PC-3 (cell line): ENCODE results near the gene LRRN4. TPM values are rescaled to one million over a fixed set of nuclear protein-coding genes. Genes with fewer than 3 reads are reported as not detected.

Experiments used
- ATAC-seq: fragments of 200-7000 bp; cut with Tn5 transposase; 2 replicates; pipeline ENCODE4 v1.9.1; 2020; ENCODE audit warnings: mild to moderate bottlenecking, moderate library complexity
- BruUV-seq: library from RNA; stranded (reverse); fragments of 400-500 nt; replicated peaks from 2 replicates; lab custom pipeline; 2021; lab: Mats Ljungman, UMichigan
- CTCF ChIA-PET: fragments of 300-600 bp; sonication (Branson Sonifier 250); formaldehyde crosslinking; loops from one replicate; lab custom pipeline; 2022; ENCODE audit warnings: antibody characterized with exemption; lab: Charles Lee
- POLR2A ChIA-PET: fragments of 300-600 bp; sonication (Branson Sonifier 250); formaldehyde crosslinking; loops from one replicate; lab custom pipeline; 2022; ENCODE audit warnings: antibody characterized with exemption; ENCODE audit not compliant: unreplicated experiment; lab: Charles Lee
- DNase-seq: peaks from one replicate; pipeline ENCODE4 v3.0.0-alpha.2; 2015
- H2AFZ ChIP-seq: fragments of 300-600 bp; sonication (generic); 2 replicates; pipeline ENCODE4 v1.6.0; 2016; ENCODE audit warnings: antibody characterized with exemption, low read length
- H3F3A ChIP-seq: fragments of 300-600 bp; sonication (generic); one replicate; pipeline ENCODE4 v1.6.0; 2017; ENCODE audit warnings: antibody characterized with exemption, low read length, control low read depth, mild to moderate bottlenecking; ENCODE audit not compliant: unreplicated experiment
- H3K27ac ChIP-seq: fragments of 300-600 bp; sonication (generic); 2 replicates; pipeline ENCODE4 v1.5.1; 2016; ENCODE audit warnings: mild to moderate bottlenecking, low read length
- H3K27me3 ChIP-seq: fragments of 300-600 bp; sonication (generic); 2 replicates; pipeline ENCODE4 v1.6.1; 2016; ENCODE audit warnings: low read length, mixed read lengths
- H3K36me3 ChIP-seq: fragments of 300-600 bp; sonication (generic); 2 replicates; pipeline ENCODE4 v1.6.1; 2016; ENCODE audit warnings: low read depth, mixed run types, low read length, mixed read lengths
- H3K4me1 ChIP-seq: fragments of 300-600 bp; sonication (generic); 2 replicates; pipeline ENCODE4 v1.5.1; 2016; ENCODE audit warnings: low read length; ENCODE audit not compliant: insufficient read depth
- H3K4me2 ChIP-seq: fragments of 300-600 bp; sonication (generic); 2 replicates; pipeline ENCODE4 v1.6.0; 2016; ENCODE audit warnings: low read length
- H3K4me3 ChIP-seq: fragments of 300-600 bp; sonication (generic); 2 replicates; pipeline ENCODE4 v1.5.1; 2016; ENCODE audit warnings: mild to moderate bottlenecking, low read length, mixed read lengths
- H3K79me2 ChIP-seq: fragments of 300-600 bp; sonication (generic); 2 replicates; pipeline ENCODE4 v1.6.1; 2017; ENCODE audit warnings: low read length, mixed read lengths
- H3K9ac ChIP-seq: fragments of 300-600 bp; sonication (generic); 2 replicates; pipeline ENCODE4 v1.6.0; 2016; ENCODE audit warnings: mild to moderate bottlenecking, low read length
- H3K9me2 ChIP-seq: fragments of 300-600 bp; sonication (generic); replicated peaks from 2 replicates; pipeline ENCODE4 v1.6.1; 2016; ENCODE audit warnings: mixed run types, low read length, mixed read lengths
- H3K9me3 ChIP-seq: fragments of 300-600 bp; sonication (generic); 2 replicates; pipeline ENCODE4 v1.6.1; 2016; ENCODE audit warnings: low read length, mixed read lengths
- H4K20me1 ChIP-seq: fragments of 300-600 bp; sonication (generic); 2 replicates; pipeline ENCODE4 v1.6.1; 2016; ENCODE audit warnings: low read length, mixed read lengths
- EZH2 ChIP-seq: fragments of 300-600 bp; sonication (generic); IDR thresholded peaks from one replicate; pipeline ENCODE4 v1.6.1; 2017; ENCODE audit warnings: antibody characterized with exemption, mild to moderate bottlenecking, low read length; ENCODE audit not compliant: unreplicated experiment
- EZH2phosphoT487 ChIP-seq: fragments of 300-600 bp; sonication (generic); IDR thresholded peaks from 2 replicates; pipeline ENCODE4 v1.6.1; 2018; ENCODE audit warnings: mild to moderate bottlenecking, antibody characterized with exemption, low read length, borderline replicate concordance
- intact Hi-C: fragments of 100-400 bp; cut with micrococcal nuclease; formaldehyde crosslinking; loops from 2 replicates; pipeline ENCODE4 v1.9.0; 2023
- total RNA-seq: library from RNA; depleted of rRNA; stranded (reverse); fragments of >200 nt; gene quantifications from 2 replicates; pipeline ENCODE4 v1.2.3, GENCODE V29; 2014
- TF ChIP-seq, protein P1 (sequence below): fragments of 300-600 bp; sonication (generic); conservative IDR thresholded peaks from 2 replicates; pipeline ENCODE4 v1.5.1; 2017; ENCODE audit warnings: antibody characterized with exemption, low read depth, mild to moderate bottlenecking, low read length

Gene LRRN4
- total RNA-seq, 1 experiment from 2014 or later: 0.44 TPM

DNA sequence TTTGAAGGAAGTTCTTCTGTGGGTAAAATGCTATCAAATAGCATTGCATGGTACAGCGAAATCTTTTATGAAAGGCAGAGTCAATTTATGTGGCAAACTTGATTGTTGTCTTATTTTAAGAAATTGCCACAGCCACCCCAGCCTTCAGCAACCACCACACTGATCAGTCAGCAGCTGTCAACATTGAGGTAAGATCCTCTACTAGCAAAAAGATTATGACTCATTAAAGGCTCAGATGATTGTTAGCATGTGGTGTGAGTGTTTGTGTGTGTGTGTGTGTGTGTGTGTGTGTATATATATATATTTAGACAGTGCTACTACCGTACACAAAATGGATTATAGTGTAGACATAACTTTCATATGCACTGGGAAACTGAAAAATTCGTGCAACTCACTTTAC is 27.8 kb downstream of the LRRN4 start:
- H3K27ac ChIP-seq: 0 out of 2 replicates have a peak overlapping the region, but pooled peaks have one; percentile 5
- no peak overlapping the region for H3K4me2 ChIP-seq
- DNase-seq (peak; percentile 73), ATAC-seq (peak; percentile 88)
- H3K9ac ChIP-seq: no peak overlapping the region
- H3K79me2 ChIP-seq: peaks cover 24% of the 10 kb centered on the region
- H2AFZ ChIP-seq: no peak overlapping the region
- peaks cover 21% of the 10 kb centered on the region for H3K4me1 ChIP-seq
- no peaks in the 10 kb centered on the region for H3K27me3 ChIP-seq
- ChIA-PET POLR2A (no interaction called here), CTCF (no interaction called here)
- peaks cover 32% of the 10 kb centered on the region for H3K36me3 ChIP-seq
- H3K9me2 ChIP-seq: no peaks in the 10 kb centered on the region
- intact Hi-C loops: loop anchor here (5.0 kb wide), 1 partner anchor 46 kb away; no protein-coding TSS in a partner anchor
- BruUV-seq: no TSS peak
- H3K9me3 ChIP-seq: peaks cover 7% of the 10 kb centered on the region; the same call in 1 of the 2 replicates
- no peak overlapping the region for H3K4me3 ChIP-seq
- H3F3A ChIP-seq: peaks cover 6% of the 10 kb centered on the region
- TF ChIP-seq EZH2phosphoT487 (no peak), EZH2 (no peak)
- TF ChIP-seq, protein P1, sequence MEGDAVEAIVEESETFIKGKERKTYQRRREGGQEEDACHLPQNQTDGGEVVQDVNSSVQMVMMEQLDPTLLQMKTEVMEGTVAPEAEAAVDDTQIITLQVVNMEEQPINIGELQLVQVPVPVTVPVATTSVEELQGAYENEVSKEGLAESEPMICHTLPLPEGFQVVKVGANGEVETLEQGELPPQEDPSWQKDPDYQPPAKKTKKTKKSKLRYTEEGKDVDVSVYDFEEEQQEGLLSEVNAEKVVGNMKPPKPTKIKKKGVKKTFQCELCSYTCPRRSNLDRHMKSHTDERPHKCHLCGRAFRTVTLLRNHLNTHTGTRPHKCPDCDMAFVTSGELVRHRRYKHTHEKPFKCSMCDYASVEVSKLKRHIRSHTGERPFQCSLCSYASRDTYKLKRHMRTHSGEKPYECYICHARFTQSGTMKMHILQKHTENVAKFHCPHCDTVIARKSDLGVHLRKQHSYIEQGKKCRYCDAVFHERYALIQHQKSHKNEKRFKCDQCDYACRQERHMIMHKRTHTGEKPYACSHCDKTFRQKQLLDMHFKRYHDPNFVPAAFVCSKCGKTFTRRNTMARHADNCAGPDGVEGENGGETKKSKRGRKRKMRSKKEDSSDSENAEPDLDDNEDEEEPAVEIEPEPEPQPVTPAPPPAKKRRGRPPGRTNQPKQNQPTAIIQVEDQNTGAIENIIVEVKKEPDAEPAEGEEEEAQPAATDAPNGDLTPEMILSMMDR: no peak
- 0 out of 2 replicates have a peak, but pooled peaks cover 5% of the 10 kb centered on the region for H4K20me1 ChIP-seq

DNA sequence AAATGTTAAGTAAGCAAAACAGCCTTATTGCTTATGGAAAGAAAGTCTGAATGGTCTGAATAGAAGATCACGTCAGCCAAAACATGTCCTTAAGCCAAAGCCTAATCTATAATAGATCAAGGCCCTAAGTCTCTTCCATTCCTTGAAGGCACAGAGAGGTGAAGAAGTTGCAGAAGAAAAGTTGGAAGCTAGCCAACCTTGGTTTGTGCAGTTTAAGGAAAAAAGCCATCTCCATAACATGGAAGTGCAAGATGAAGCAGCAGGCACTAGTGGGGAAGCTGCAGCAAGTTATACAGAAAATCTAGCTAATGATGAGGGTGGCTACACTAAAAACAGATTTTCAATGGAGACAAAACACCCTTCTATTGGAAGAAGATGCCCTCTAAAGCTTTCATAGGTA is 29.1 kb downstream of the LRRN4 start:
- ChIA-PET POLR2A (no interaction called here), CTCF (no interaction called here)
- H2AFZ ChIP-seq: no peak overlapping the region
- H3K9me2 ChIP-seq: no peaks in the 10 kb centered on the region
- H3K79me2 ChIP-seq: peaks cover 31% of the 10 kb centered on the region
- H3K9me3 ChIP-seq: peaks cover 7% of the 10 kb centered on the region; the same call in 1 of the 2 replicates
- no peak for TF ChIP-seq EZH2phosphoT487
- TF ChIP-seq EZH2: no peak
- TF ChIP-seq, protein P1: no peak
- 0 out of 2 replicates have a peak, but pooled peaks cover 5% of the 10 kb centered on the region for H4K20me1 ChIP-seq
- no peak overlapping the region for H3K4me2 ChIP-seq
- H3F3A ChIP-seq: peaks cover 6% of the 10 kb centered on the region
- no peak for DNase-seq
- ATAC-seq: no peak
- intact Hi-C loops: loop anchor here (5.0 kb wide), 1 partner anchor 48 kb away; no protein-coding TSS in a partner anchor
- H3K36me3 ChIP-seq: peaks cover 32% of the 10 kb centered on the region
- H3K4me3 ChIP-seq: no peak overlapping the region
- H3K27me3 ChIP-seq: no peaks in the 10 kb centered on the region
- no TSS peak for BruUV-seq
- H3K9ac ChIP-seq: no peak overlapping the region
- no peak overlapping the region for H3K27ac ChIP-seq
- H3K4me1 ChIP-seq: peaks cover 20% of the 10 kb centered on the region

DNA sequence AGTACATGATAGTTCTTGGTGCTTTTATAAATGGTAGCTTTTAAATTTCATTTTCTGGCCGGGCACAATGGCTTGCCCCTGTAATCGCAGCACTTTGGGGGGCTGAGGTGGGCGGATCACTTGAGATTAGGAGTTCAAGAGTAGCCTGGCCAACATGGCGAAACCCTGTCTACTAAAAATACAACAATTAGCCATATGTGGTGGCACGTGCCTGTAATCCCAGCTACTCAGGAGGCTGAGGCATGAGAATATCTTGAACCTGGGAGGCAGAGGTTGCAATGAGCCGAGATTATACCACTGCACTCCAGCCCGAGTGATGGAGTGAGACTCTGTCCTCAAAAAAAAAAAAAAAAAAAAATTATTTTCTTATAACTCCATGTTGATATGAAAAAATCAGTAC is 36.0 kb downstream of the LRRN4 start:
- no peak overlapping the region for H3K9ac ChIP-seq
- DNase-seq (no peak), ATAC-seq (no peak)
- ChIA-PET CTCF (no interaction called here), POLR2A (no interaction called here)
- no peaks in the 10 kb centered on the region for H3K9me3 ChIP-seq
- H3K79me2 ChIP-seq: peaks cover 62% of the 10 kb centered on the region
- no peak overlapping the region for H2AFZ ChIP-seq
- H4K20me1 ChIP-seq: peaks cover 4% of the 10 kb centered on the region; the same call in 1 of the 2 replicates
- no peak for TF ChIP-seq EZH2phosphoT487
- TF ChIP-seq, protein P1: no peak
- no peak for TF ChIP-seq EZH2
- BruUV-seq: no TSS peak
- H3F3A ChIP-seq: no peaks in the 10 kb centered on the region
- no peak overlapping the region for H3K4me2 ChIP-seq
- intact Hi-C loops: no loop called here
- H3K27me3 ChIP-seq: no peaks in the 10 kb centered on the region
- H3K4me3 ChIP-seq: no peak overlapping the region
- H3K4me1 ChIP-seq: no peaks in the 10 kb centered on the region
- H3K9me2 ChIP-seq: no peaks in the 10 kb centered on the region
- no peak overlapping the region for H3K27ac ChIP-seq
- H3K36me3 ChIP-seq: peaks cover 30% of the 10 kb centered on the region
